ENCODE data around the gene FBXO21.
"Not testable (repeated sequence)": the region's sequence is repeated elsewhere in the genome, so short reads cannot be mapped to it uniquely, and the experiment has no call there.

FBXO21 gene

DNA sequence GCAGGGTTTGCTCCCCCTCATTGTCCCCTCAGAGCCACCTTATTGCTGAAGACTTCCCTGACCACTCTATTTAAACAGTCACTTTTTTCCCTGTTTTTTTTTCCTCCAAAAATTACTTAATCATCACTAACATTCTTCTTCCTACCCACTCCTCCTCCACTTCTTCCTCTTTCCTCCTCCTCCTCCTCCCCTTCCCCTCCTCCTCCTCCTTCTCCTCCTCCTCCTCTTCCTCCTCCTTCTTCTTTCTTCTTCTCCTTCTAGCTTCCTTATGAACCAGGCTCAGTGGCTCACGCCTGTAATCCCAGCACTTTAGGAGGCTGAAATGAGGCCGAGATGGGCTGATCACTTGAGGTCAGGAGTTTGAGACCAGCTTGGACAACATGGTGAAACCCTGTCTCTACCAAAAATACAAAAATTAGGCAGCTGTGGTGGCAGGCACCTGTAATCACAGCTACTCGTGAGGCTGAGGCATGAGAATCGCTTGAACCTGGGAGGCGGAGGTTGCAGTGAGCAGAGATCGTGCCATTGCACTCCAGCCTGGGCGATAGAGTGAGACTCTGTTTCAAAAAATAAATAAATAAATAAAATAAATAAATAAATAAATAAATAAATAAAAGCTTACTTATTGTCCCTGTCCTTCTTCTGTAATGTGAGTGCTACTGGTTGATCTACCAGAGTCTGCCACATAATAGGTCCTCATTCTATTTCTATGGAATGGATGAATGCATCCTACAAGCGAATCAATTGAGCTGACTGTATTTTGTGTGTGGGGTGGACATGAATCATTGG, 9.9 kb upstream of the FBXO21 start:
- DNase-seq (ENCODE audit: low read depth in 2 of 2) = not testable (repeated sequence)

DNA sequence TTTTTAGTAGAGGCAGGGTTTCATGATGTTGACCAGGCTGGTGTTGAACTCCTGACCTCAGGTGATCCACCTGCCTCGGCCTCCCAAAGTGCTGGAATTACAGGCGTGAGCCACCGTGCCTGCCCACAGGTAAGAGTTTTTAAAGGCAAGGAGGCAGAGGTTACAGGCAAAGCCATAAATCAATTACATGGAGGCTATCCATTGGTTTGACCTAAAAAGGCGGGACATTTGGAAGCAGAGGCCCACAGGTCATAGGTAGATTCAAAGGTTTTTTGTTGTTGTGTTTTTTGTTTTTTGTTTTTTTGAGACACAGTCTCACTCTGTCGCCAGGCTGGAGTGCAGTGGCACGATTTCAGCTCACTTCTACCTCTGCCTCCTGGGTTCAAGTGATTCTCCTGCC, 6.1 kb upstream of the FBXO21 start:
- not testable (repeated sequence) for DNase-seq (ENCODE audit: low read depth in 2 of 2)

DNA sequence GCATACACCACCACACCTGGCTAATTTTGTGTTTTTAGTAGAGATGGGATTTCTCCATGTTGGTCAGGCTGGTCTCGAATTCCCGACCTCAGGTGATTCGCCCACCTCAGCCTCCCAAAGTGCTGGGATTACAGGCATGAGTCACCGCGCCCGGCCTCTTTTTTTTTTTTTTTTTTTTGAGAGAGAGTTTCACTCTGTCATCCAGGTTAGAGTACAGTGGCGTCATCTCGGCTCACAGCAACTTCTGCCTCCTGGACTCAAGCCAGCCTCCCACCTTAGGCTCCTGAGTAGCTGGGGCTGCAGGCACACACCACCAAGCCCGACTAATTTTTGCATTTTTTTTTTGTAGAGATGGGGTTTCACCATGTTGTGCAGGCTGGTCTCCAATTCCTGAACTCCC, 4.8 kb upstream of the FBXO21 start:
- not testable (repeated sequence) for DNase-seq (ENCODE audit: low read depth in 2 of 2)

- no peak for DNase-seq (ENCODE audit: low read depth in 2 of 2)
Observed at GRCh38 chr12:117193903-117194302, 3.6 kb upstream of the FBXO21 start.

DNA sequence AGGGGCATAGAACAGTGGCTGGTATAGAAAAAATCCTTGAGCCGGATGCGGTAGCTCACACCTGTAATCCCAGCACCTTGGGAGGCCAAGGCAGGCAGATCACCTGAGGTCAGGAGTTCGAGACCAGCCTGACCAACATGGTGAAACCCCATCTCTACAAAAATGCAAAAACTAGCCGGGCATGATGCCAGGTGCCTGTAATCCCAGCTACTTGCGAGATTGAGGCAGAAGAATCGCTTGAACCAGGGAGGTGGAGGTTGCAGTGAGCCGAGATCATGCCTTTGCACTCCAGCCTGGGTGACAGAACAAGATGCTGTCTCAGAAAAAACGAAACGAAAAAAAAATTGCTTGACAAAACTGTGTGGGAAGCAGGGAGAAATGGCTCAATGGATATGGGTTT, 2.3 kb upstream of the FBXO21 start:
- not testable (repeated sequence) for DNase-seq (ENCODE audit: low read depth in 2 of 2)

- no peak for DNase-seq (ENCODE audit: low read depth in 2 of 2)
Observed at GRCh38 chr12:117192057-117192456, 1.8 kb upstream of the FBXO21 start.

DNA sequence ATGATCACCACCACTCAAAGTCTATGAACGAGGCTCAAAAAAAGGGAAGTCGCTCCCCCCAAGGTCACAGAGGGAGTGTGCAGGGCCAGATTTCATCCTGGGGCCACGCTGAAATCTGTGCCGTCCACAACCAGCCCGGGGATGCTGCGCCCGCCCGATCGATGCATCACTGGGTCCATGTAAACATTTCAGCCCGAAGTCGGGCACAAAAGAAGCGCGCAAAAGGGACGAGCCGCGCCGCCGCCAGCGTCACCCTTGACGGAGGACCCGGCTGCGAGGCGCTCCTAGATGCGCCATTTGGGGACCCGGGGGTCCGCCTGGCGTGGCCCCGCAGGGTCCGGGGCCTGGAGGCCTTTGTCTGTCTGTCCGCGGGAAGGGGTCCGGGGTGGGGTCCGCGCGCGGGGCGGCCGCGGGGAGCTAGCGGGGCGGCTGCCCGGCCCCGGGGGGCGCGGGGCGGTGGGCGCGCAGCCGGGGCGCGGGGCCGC, 503 bp downstream of the FBXO21 start:
- no peak for DNase-seq (ENCODE audit: low read depth in 2 of 2)

DNA sequence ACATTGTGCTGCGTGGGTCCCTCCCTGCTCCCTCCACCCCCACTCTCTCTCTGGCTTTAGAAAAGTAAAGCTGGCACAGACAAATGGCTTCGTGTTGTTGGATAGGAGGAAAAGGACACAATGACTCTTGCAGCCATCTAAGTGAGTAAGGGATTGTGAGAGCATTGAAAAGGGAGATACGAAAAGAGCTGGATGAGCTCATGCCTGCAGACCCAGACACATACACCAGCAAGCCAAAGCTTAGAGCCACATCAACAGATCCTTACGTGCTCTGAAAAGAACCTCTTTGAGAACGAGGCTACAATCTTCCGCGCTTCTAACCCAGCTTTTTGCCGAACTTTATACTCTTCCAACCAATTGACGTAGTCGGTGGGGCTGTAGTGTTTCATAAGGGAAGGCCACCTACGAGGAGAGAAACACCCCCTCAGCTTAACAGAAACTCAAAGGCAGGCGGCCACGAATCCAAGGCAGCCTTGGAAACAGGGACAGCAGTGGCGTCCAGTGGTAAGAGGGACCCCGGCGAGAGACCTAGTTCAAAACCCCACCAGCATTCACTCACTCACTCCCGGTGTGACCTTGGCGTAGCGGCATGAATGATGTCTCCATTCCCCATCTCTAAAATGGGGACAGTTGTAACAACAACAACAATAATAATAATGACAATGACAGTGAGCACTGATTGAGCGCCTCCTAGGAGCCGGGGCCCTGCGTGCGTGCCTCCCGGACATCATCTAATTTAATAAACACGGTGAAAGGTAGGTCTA, 1.1 kb downstream of the FBXO21 start:
- peak; percentile 3 to 6 for DNase-seq (ENCODE audit: low read depth in 2 of 2)

GRCh38 chr12:117188121-117188665, 2.1 kb downstream of the FBXO21 start:
- DNase-seq (ENCODE audit: low read depth in 2 of 2) = no peak

DNA sequence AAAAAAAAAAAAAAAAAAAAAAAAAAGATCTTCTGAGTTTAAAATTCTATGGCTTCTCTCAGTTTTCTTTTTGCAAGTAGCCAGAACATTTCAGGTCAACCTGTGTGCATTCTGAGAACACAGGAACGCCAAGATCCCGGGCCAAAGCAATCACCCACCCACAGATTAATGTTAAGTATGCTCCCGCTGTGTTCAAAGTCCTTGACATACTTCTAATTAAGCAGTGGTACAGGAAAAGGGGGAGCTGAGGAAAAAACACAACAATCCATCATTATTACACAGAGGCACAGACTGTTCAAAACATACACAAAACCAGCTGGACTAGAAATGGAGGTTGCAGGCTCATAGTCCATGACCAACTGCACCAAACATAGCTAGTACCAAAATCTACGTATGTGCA, 2.8 kb downstream of the FBXO21 start:
- no peak for DNase-seq (ENCODE audit: low read depth in 2 of 2)

DNA sequence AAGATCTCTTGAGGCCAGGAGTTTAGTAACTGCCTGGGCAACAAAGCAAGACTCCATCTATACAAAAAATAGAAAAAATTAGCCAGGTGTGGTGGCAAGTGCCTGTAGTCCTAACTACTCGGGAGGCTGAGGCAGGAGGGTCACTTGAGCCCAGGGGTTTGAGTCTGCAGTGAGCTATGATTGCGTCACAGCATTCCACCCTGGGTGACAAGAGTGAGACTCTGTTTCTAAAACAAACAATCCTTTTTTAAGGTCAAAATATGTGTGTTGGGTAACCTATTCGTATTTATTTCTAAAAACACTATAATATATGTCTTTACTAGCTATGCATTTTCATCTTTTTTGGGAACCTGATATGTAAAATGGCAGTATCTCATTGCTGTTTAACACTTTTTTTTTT, 7.4 kb downstream of the FBXO21 start:
- DNase-seq (ENCODE audit: low read depth in 2 of 2) = no peak

GRCh38 chr12:117181468-117181843, 8.8 kb downstream of the FBXO21 start:
- not testable (repeated sequence) for DNase-seq (ENCODE audit: low read depth in 2 of 2)

- DNase-seq (ENCODE audit: low read depth in 2 of 2) = no peak
Observed at GRCh38 chr12:117180758-117181467, 9.4 kb downstream of the FBXO21 start.

GRCh38 chr12:117178745-117179144, 11.5 kb downstream of the FBXO21 start:
- DNase-seq (ENCODE audit: low read depth in 2 of 2) = no peak

GRCh38 chr12:117178301-117178700, 12.0 kb downstream of the FBXO21 start:
- no peak for DNase-seq (ENCODE audit: low read depth in 2 of 2)

DNA sequence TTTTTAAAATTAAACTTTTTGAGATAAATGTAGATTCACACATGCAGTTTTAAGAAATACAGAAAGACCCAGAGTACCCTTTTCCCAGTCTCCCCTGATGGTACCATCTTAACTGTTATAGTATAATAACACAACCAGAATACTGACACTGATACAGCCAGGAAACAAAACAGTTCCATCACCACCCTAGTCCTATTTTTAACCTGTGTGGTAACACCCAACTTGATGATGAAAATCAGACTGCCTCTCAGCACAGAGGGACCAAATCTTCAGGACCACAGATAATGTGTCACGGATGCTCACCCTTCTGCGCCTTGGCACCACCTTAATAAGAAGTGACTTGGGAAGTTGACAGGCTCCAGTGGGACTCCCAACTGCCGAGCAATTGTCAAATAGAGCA, 18.1 kb downstream of the FBXO21 start:
- no peak for DNase-seq (ENCODE audit: low read depth in 2 of 2)

DNA sequence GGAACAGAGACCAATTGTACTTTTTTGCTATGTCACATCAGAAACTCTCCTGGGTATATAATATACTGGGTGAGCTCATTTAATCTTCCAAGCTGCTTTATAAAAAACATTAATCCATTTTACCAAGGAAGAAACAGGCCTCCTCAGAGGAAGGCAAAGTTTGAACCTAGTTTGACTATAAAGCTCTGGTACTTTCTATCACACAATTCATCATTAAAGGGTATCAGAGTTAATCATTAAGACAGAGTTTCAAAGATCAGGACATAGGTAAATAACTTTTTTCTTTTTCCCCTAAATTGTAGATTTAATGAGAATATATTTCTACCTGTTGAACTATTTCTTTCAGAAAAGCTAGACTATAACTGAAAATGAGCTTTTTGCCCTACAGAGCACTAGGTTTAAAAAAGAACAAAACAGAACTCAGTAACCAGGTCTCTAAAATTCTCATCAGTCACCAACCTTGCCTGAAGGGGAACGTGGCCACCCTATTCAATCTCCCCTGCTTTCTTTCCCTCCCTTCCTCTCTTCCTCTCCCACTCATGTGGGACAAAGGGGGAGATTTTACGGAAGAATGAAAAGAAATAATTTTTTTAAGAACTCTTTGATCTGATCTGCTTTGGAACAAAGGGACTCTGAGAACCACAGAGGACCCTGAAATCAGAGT, 18.6 kb downstream of the FBXO21 start:
- no peak for DNase-seq (ENCODE audit: low read depth in 2 of 2)

DNA sequence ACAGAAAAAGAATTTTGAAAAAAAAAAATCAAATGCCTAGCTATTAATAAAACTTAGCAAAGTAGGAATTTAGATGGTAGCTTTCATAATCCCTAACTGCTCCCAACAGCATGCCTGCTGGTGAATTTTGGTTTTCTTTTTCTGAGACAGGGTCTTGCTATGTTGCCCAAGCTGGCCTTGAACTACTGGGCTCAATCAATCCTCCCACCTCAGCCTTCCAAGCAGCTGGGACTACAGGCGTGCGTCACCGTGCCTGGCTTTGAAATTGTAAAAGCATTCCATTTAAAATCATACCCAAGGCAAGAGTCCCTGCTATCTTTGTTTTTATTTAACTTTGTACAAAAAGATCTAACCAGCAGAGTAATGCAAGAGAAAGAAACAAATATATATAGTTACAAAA, 20.7 kb downstream of the FBXO21 start:
- no peak for DNase-seq (ENCODE audit: low read depth in 2 of 2)

DNA sequence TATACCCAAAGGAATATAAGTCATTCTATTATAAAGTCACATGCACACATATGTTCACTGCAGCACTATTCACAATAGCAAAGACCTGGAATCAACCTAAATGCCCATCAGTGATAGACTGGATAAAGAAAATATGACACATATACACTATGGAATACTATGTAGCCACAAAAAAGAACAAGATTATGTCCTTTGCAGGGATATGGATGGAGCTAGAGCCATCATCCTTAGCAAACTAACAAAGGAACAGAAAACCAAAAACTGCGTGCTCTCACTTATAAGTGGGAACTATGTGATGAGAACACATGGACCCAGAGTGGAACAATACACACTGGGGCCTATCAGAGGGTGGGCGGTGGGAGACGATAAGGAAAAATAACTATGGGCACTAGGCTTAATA, 21.3 kb downstream of the FBXO21 start:
- no peak for DNase-seq (ENCODE audit: low read depth in 2 of 2)

DNA sequence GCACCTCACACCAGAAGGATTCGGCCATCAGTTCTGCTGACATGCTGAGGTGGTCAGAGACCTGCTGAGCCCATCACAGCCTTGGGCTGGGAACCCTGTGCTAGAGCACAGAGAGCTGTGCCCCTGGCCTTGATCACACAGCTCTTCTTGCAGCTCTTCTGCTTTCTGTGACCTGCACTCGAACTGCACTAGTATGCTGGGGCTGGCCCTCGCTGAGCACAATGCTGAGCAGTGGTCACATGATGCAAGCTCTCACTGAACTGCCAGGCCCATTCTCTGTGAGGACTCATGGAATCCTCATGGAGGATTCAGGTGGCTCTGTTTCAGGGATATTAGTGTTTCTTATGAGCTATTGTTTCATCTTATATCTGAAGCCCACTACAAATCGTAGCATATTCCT, 22.5 kb downstream of the FBXO21 start:
- DNase-seq (ENCODE audit: low read depth in 2 of 2) = no peak

- DNase-seq (ENCODE audit: low read depth in 2 of 2) = no peak
Observed at GRCh38 chr12:117166107-117166506, 24.2 kb downstream of the FBXO21 start.

DNA sequence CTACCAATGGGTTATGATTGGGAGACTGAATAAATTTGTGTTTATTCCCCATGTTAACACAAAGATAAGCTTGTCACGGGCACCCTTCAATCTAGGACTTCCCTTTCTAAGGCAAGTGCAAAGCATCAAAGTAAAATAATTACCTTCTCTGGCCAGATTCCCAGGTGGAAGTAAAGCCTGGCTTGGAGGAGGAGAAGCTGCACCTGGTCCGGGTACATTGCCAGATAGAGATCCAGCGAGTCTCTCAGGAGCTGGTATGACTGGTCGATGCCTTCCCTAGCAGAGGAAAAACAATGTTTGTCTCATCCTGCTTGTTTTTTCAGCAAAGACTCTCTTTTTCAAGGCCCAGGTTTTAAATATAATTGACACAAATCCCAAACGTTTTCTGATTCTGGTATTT, 24.9 kb downstream of the FBXO21 start:
- DNase-seq (ENCODE audit: low read depth in 2 of 2) = no peak
